Activated CD4-positive, alpha-beta T cell treated with anti-CD3 and anti-CD28 coated beads, Interleukin-10, Interleukin-2, amounts not matched to agents 100 ng/mL and 50 ng/mL, durations not matched to agents 16 hours and 8 hours (primary cell): ENCODE data around the gene CRYBA1.
"Not testable (repeated sequence)": the region's sequence is repeated elsewhere in the genome, so short reads cannot be mapped to it uniquely, and the experiment has no call there.

Experiments
- DNase-seq: peaks from one replicate; pipeline ENCODE4 v3.0.0-alpha.2; 2020

The CRYBA1 gene

GRCh38 chr17:29238133-29238850 lies 8.4 kb upstream of the CRYBA1 start:
- no peak for DNase-seq

- no peak for DNase-seq
Measured at GRCh38 chr17:29240477-29240876, 6.2 kb upstream of the CRYBA1 start.

GRCh38 chr17:29240968-29241963 lies 5.4 kb upstream of the CRYBA1 start:
- DNase-seq: peak; percentile 84

- no peak for DNase-seq
Measured at GRCh38 chr17:29242051-29242450, 4.6 kb upstream of the CRYBA1 start.

- DNase-seq: no peak
Measured at GRCh38 chr17:29242790-29243189, 3.9 kb upstream of the CRYBA1 start.

- DNase-seq: no peak
Measured at GRCh38 chr17:29243792-29244191, 2.9 kb upstream of the CRYBA1 start.

GRCh38 chr17:29245401-29245800 lies 1.3 kb upstream of the CRYBA1 start:
- DNase-seq: no peak

GRCh38 chr17:29247219-29247618 lies 560 bp downstream of the CRYBA1 start:
- DNase-seq: no peak

GRCh38 chr17:29248845-29249244 lies 2.2 kb downstream of the CRYBA1 start:
- no peak for DNase-seq

GRCh38 chr17:29250666-29251065 lies 4.0 kb downstream of the CRYBA1 start:
- no peak for DNase-seq

GRCh38 chr17:29251184-29251583 lies 4.5 kb downstream of the CRYBA1 start:
- no peak for DNase-seq

GRCh38 chr17:29252101-29252791 lies 5.6 kb downstream of the CRYBA1 start:
- no peak for DNase-seq

GRCh38 chr17:29253037-29253436 lies 6.4 kb downstream of the CRYBA1 start:
- DNase-seq: no peak

GRCh38 chr17:29255926-29256522 lies 9.4 kb downstream of the CRYBA1 start:
- DNase-seq: no peak

GRCh38 chr17:29256735-29257466 lies 10.2 kb downstream of the CRYBA1 start:
- peak; percentile 27 for DNase-seq

- DNase-seq: no peak
Measured at GRCh38 chr17:29257756-29258155, 11.1 kb downstream of the CRYBA1 start.

- DNase-seq: no peak
Measured at GRCh38 chr17:29263916-29264315, 17.3 kb downstream of the CRYBA1 start.

- DNase-seq: not testable (repeated sequence)
Measured at GRCh38 chr17:29271980-29272379, 25.3 kb downstream of the CRYBA1 start.

- no peak for DNase-seq
Measured at GRCh38 chr17:29273924-29274323, 27.3 kb downstream of the CRYBA1 start.

GRCh38 chr17:29278692-29279091 lies 32.0 kb downstream of the CRYBA1 start:
- DNase-seq: no peak

- no peak for DNase-seq
Measured at GRCh38 chr17:29279397-29280070, 32.9 kb downstream of the CRYBA1 start.

GRCh38 chr17:29283496-29283895 lies 36.8 kb downstream of the CRYBA1 start:
- no peak for DNase-seq
